Activated CD4-positive, alpha-beta T cell treated with anti-CD3 and anti-CD28 coated beads for 1 hour (primary cell): ENCODE data around the gene TF.

Source experiments
- DNase-seq: peaks from one replicate; pipeline ENCODE4 v3.0.0-alpha.2; 2020

The TF gene

GRCh38 chr3:133747907-133748639, 1.9 kb downstream of the TF start:
- no peak for DNase-seq

GRCh38 chr3:133749427-133750258, 3.5 kb downstream of the TF start:
- no peak for DNase-seq

- DNase-seq: no peak
These were observed 4.1 kb downstream of the TF start for GRCh38 chr3:133750259-133750656.

- DNase-seq: no peak
These were observed 7.0 kb downstream of the TF start for GRCh38 chr3:133753107-133753778.

- no peak for DNase-seq
These were observed 7.6 kb downstream of the TF start for GRCh38 chr3:133753779-133754164.

- no peak for DNase-seq
These were observed 8.3 kb downstream of the TF start for GRCh38 chr3:133754455-133754854.

- no peak for DNase-seq
These were observed 9.0 kb downstream of the TF start for GRCh38 chr3:133754973-133755828.

- no peak for DNase-seq
These were observed 10.8 kb downstream of the TF start for GRCh38 chr3:133756716-133757694.

GRCh38 chr3:133757701-133758567, 11.7 kb downstream of the TF start:
- DNase-seq: no peak

GRCh38 chr3:133758568-133758928, 12.4 kb downstream of the TF start:
- no peak for DNase-seq

- DNase-seq: no peak
These were observed 13.0 kb downstream of the TF start for GRCh38 chr3:133758964-133759739.

GRCh38 chr3:133759740-133760305, 13.6 kb downstream of the TF start:
- DNase-seq: no peak

- DNase-seq: no peak
These were observed 14.7 kb downstream of the TF start for GRCh38 chr3:133760916-133761315.

- DNase-seq: no peak
These were observed 15.7 kb downstream of the TF start for GRCh38 chr3:133761605-133762484.

- no peak for DNase-seq
These were observed 16.3 kb downstream of the TF start for GRCh38 chr3:133762539-133762938.

- DNase-seq: no peak
These were observed 17.8 kb downstream of the TF start for GRCh38 chr3:133763797-133764683.

- DNase-seq: no peak
These were observed 19.1 kb downstream of the TF start for GRCh38 chr3:133765256-133765655.
